Measurements from ENCODE around the gene SMARCE1.

GRCh38 chr17:40590742-40591141 lies 56.9 kb downstream of the SMARCE1 start:
- no peak for TF ChIP-seq POLR2A (IDR thresholded peaks at IDR 0.05)
- TF ChIP-seq CTCF (IDR thresholded peaks at IDR 0.05), result no peak
